NT2/D1 (cell line): Measurements from ENCODE around the gene RMRP.

Experiments used
- DNase-seq: peaks from one replicate; pipeline ENCODE4 v3.0.0-alpha.2; 2011; ENCODE audit warnings: low read depth, low spot score
- H3K27me3 ChIP-seq: 2 replicates; pipeline ENCODE4 v1.6.0; 2011; ENCODE audit warnings: mild to moderate bottlenecking; ENCODE audit not compliant: insufficient read length, insufficient read depth
- H3K36me3 ChIP-seq: 2 replicates; pipeline ENCODE4 v1.6.1; 2011; ENCODE audit warnings: mild to moderate bottlenecking, low read length, mixed read lengths; ENCODE audit not compliant: insufficient read depth, insufficient read length
- H3K4me1 ChIP-seq: 2 replicates; pipeline ENCODE4 v1.5.1; 2011; ENCODE audit not compliant: insufficient read depth, insufficient read length
- H3K4me3 ChIP-seq: 2 replicates; pipeline ENCODE4 v1.5.1; 2011; ENCODE audit warnings: low read depth; ENCODE audit not compliant: insufficient read length
- H3K9ac ChIP-seq: 2 replicates; pipeline ENCODE4 v1.6.0; 2011; ENCODE audit warnings: low read depth; ENCODE audit not compliant: insufficient read length
- H3K9me3 ChIP-seq: 2 replicates; pipeline ENCODE4 v1.5.1; 2011; ENCODE audit warnings: mild to moderate bottlenecking, low read length; ENCODE audit not compliant: insufficient read depth
- SUZ12 ChIP-seq: IDR thresholded peaks from 2 replicates; pipeline ENCODE4 v1.6.1; 2011; ENCODE audit not compliant: insufficient read length, insufficient read depth; ENCODE audit errors: extremely low read depth
- YY1 ChIP-seq: IDR thresholded peaks from 2 replicates; pipeline ENCODE4 v1.6.1; 2011; ENCODE audit not compliant: insufficient read length, insufficient read depth
- ZNF274 ChIP-seq: IDR thresholded peaks from 2 replicates; pipeline ENCODE4 v1.6.1; 2011; ENCODE audit warnings: mild to moderate bottlenecking, low read depth, low read length

RMRP gene

GRCh38 chr9:35690614-35691333, 33.0 kb upstream of the RMRP start:
- peak overlapping the region; percentile 90 for H3K4me3 ChIP-seq
- H3K4me1 ChIP-seq: peaks cover 15% of the 10 kb centered on the region
- peak overlapping the region; percentile 98 for H3K9ac ChIP-seq
- no peaks in the 10 kb centered on the region for H3K27me3 ChIP-seq
- no peaks in the 10 kb centered on the region for H3K9me3 ChIP-seq
- DNase-seq: peak; percentile 27
- TF ChIP-seq ZNF274 (no peak), SUZ12 (no peak), YY1 (no peak)
- peaks cover 44% of the 10 kb centered on the region for H3K36me3 ChIP-seq

- Histone ChIP-seq H3K27me3 (no peaks in the 10 kb centered on the region), H3K4me3 (peak overlapping the region; percentile 90), H3K36me3 (peaks cover 45% of the 10 kb centered on the region), H3K4me1 (peaks cover 17% of the 10 kb centered on the region), H3K9ac (peak overlapping the region; percentile 98), H3K9me3 (no peaks in the 10 kb centered on the region)
- no peak for DNase-seq
- TF ChIP-seq SUZ12: no peak
- no peak for TF ChIP-seq ZNF274
- TF ChIP-seq YY1: no peak
Measured at GRCh38 chr9:35690294-35690613, 32.4 kb upstream of the RMRP start.

GRCh38 chr9:35689542-35690293, 31.9 kb upstream of the RMRP start, which contains the start of gene TPM2:
Gene TPM2, minus strand, starts transcription at chr9:35689925. Its CDS starts 108 bp downstream, at chr9:35689817.
- Histone ChIP-seq H3K27me3 (no peaks in the 10 kb centered on the region), H3K4me3 (peak within 1 kb of the TSS; percentile 90), H3K4me1 (peaks cover 22% of the 10 kb centered on the region), H3K9me3 (no peaks in the 10 kb centered on the region), H3K36me3 (peaks cover 51% of the 10 kb centered on the region), H3K9ac (peak within 1 kb of the TSS; percentile 98)
- peak; percentile 18 for DNase-seq
- TF ChIP-seq SUZ12 (no peak), ZNF274 (no peak), YY1 (no peak)

GRCh38 chr9:35688558-35689541, 31.0 kb upstream of the RMRP start:
- TF ChIP-seq ZNF274 (no peak), YY1 (no peak), SUZ12 (no peak)
- peaks cover 22% of the 10 kb centered on the region for H3K4me1 ChIP-seq
- H3K9ac ChIP-seq: peak overlapping the region; percentile 98
- no peaks in the 10 kb centered on the region for H3K9me3 ChIP-seq
- H3K36me3 ChIP-seq: peaks cover 57% of the 10 kb centered on the region
- DNase-seq: no peak
- H3K27me3 ChIP-seq: no peaks in the 10 kb centered on the region
- peak overlapping the region; percentile 90 for H3K4me3 ChIP-seq

GRCh38 chr9:35687972-35688557, 30.2 kb upstream of the RMRP start:
- no peak for TF ChIP-seq ZNF274
- TF ChIP-seq SUZ12: no peak
- no peak for DNase-seq
- H3K9me3 ChIP-seq: no peaks in the 10 kb centered on the region
- peaks cover 62% of the 10 kb centered on the region for H3K36me3 ChIP-seq
- H3K27me3 ChIP-seq: no peaks in the 10 kb centered on the region
- H3K9ac ChIP-seq: peak overlapping the region; percentile 98
- peak overlapping the region; percentile 90 for H3K4me3 ChIP-seq
- H3K4me1 ChIP-seq: peaks cover 22% of the 10 kb centered on the region

GRCh38 chr9:35687306-35687705, 29.5 kb upstream of the RMRP start:
- H3K36me3 ChIP-seq: peaks cover 70% of the 10 kb centered on the region
- no peak overlapping the region for H3K4me3 ChIP-seq
- no peaks in the 10 kb centered on the region for H3K9me3 ChIP-seq
- no peak for DNase-seq
- H3K9ac ChIP-seq: peak overlapping the region; percentile 8
- no peaks in the 10 kb centered on the region for H3K27me3 ChIP-seq
- no peak for TF ChIP-seq SUZ12
- TF ChIP-seq ZNF274: no peak
- TF ChIP-seq YY1: no peak
- peaks cover 25% of the 10 kb centered on the region for H3K4me1 ChIP-seq
